HG03060 (cell line): ENCODE results near the gene PPP1R12B.
"Not testable (repeated sequence)": the region's sequence is repeated elsewhere in the genome, so short reads cannot be mapped to it uniquely, and the experiment has no call there.

Experiments used
- ATAC-seq: cut with Tn5 transposase; IDR thresholded peaks from one replicate; pipeline ENCODE4 v1.9.1; 2021; ENCODE audit warnings: low read depth, moderate number of reproducible peaks; ENCODE audit not compliant: unreplicated experiment

The PPP1R12B gene

GRCh38 chr1:202575918-202576653, 227.6 kb downstream of the PPP1R12B start:
- no peak for ATAC-seq

GRCh38 chr1:202576816-202577215, 228.3 kb downstream of the PPP1R12B start:
- no peak for ATAC-seq

GRCh38 chr1:202577381-202577780, 228.9 kb downstream of the PPP1R12B start:
- ATAC-seq = no peak

DNA sequence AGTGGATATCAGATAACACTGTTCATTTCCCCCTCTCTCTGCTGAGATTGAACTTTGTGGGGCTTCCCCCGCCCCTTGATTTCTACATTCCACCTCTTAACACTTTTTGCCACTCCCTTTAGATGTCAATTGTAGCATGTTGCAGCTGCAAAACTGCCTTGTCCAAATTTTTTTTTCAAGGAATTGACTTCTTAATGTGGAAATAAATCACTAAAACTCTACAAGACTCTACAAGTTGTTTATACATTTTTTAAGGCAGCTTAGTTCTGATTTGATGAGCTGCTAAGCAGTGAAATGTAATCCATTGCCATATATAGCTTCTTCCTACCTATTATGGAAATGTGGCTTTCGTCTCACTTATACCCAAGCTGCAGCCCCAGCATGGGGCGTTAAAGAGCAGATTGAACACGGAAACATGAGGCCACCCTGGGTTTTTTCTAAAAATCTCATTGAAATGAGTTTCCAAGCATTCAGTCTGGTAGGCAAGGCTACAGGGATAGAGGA, 229.6 kb downstream of the PPP1R12B start:
- no peak for ATAC-seq

- no peak for ATAC-seq
Observed at GRCh38 chr1:202578565-202578964, 230.1 kb downstream of the PPP1R12B start.

GRCh38 chr1:202579806-202580205, 231.3 kb downstream of the PPP1R12B start:
- ATAC-seq = no peak

GRCh38 chr1:202580619-202581018, 232.1 kb downstream of the PPP1R12B start:
- no peak for ATAC-seq

GRCh38 chr1:202582350-202582749, 233.9 kb downstream of the PPP1R12B start:
- not testable (repeated sequence) for ATAC-seq

GRCh38 chr1:202584707-202585589, 236.4 kb downstream of the PPP1R12B start:
- ATAC-seq = no peak

DNA sequence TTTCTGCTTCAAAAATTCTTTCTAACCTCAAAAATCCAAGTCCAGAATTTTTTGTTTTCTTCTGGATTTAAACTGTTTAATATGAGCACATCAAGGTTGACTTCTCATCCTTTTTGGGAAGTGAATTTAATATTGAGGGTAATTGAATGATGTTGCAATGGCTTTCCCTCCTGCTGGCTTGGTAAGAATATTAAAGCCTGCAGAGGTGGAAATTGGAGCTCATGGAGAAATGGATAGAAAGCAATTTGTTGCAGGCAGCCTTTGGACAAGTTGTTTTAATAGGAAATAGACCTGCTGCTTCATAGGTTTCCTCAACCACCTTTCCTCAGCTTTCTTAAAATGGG, 237.1 kb downstream of the PPP1R12B start:
- ATAC-seq = no peak

- ATAC-seq = no peak
Observed at GRCh38 chr1:202586018-202586821, 237.7 kb downstream of the PPP1R12B start.

- ATAC-seq = no peak
Observed at GRCh38 chr1:202586871-202587270, 238.4 kb downstream of the PPP1R12B start.

DNA sequence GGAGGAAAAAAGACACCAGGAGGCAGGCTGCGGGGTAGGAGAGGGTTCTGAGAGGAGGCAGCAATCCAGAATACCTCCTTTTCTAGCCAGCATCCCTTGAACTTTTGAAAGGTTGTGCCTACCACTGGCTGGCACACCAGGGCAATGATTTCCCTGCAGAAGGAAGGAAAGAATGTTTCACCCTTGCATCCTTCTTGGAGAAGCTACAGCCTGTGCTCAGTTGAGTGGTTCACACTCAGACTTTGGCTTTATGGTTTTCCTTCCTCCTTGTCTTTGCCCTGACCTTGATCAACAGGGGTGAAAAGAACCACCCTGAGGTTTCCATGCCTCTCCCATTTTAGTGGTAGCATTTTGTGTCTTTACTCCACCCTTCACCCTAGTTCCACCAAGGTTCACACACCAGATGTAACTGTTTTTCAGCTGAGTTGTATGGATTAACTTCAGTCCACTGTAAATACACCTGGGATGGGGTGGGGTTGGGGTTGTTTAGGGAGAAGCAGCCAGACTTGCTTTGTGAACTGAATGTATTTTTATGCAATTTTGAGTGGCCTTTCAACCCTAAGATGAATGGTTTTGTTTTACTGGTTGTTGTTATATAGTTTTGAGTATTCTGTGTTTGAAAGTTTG, 239.5 kb downstream of the PPP1R12B start:
- no peak for ATAC-seq

DNA sequence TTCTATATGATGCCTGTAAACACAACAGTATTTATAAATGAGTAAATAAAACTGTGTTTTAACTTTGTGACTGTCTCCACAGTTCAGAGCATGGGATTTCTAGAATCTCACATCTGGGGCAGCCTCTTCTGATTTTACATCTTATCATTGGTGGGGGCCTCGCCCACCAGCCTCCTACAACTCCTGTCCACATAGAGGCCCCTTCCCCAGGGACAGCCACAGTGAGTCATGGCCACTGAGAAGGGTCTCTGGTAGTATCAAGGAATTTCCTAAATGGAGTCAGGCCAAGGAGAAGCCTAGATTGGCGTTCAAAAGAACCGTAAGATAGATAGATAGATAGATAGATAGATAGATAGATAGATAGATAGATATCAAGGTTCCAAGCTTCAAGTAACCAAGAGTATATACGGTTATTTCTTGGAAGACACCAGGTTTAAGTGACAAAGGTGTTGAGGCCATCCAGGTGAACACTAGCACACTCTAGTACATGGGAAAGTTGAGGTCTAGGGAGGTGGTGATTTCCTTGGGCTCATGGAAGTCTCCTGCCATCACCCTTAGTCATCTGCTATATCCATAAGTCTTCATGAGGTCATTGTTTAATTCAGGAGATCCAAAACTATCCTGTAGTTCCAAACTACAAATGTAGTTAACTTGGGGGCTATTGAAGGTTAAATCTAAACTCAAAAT, 240.1 kb downstream of the PPP1R12B start:
- no peak for ATAC-seq

GRCh38 chr1:202589190-202589930, 240.9 kb downstream of the PPP1R12B start:
- ATAC-seq = no peak

DNA sequence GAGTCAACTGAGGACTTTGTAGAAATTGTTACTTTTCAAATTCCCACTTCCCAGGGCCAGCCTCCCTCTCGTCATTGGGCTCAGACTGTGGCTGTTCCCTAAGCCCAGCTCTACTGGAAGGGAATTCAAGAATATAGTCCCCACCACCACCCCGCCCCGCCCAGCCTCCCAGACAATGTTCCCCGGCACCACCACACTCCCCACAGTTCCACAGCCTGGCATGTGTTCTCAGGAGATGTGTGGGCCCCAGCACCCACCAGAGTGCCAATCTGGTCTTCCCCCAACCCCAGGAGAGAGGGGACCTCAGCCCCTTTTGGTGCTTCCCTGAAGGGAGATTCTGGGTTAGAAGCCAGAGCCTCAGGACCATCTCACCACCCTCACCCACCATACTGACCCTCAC, 241.6 kb downstream of the PPP1R12B start:
- no peak for ATAC-seq

GRCh38 chr1:202590975-202591411, 242.5 kb downstream of the PPP1R12B start:
- no peak for ATAC-seq

- no peak for ATAC-seq
Observed at GRCh38 chr1:202591515-202591914, 243.0 kb downstream of the PPP1R12B start.

DNA sequence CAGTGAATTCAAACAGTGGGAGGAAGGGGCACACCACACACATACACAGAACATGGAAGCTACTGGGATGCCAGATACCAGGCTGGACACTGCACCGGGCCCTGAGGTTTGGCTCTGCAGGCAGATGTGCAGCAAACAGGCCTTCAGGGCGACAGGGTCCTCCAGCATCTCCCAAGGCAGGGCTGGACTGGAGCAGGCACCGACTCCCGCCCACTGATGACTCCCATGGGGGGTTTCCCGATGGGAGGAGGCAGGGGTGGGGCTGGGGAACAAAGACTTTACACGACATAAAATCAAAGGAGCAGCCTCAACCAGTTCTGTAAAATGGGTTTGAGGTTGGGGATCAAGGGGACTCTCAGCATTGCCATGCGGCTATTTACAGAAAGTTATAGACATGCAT, 243.6 kb downstream of the PPP1R12B start:
- no peak for ATAC-seq
